HG03571 (cell line): ENCODE data around the gene LRRC49.
"Not testable (repeated sequence)": the region's sequence is repeated elsewhere in the genome, so short reads cannot be mapped to it uniquely, and the experiment has no call there.

Source experiments
- ATAC-seq: cut with Tn5 transposase; IDR thresholded peaks from one replicate; pipeline ENCODE4 v1.9.1; 2021; ENCODE audit not compliant: unreplicated experiment

Gene LRRC49, protein sequence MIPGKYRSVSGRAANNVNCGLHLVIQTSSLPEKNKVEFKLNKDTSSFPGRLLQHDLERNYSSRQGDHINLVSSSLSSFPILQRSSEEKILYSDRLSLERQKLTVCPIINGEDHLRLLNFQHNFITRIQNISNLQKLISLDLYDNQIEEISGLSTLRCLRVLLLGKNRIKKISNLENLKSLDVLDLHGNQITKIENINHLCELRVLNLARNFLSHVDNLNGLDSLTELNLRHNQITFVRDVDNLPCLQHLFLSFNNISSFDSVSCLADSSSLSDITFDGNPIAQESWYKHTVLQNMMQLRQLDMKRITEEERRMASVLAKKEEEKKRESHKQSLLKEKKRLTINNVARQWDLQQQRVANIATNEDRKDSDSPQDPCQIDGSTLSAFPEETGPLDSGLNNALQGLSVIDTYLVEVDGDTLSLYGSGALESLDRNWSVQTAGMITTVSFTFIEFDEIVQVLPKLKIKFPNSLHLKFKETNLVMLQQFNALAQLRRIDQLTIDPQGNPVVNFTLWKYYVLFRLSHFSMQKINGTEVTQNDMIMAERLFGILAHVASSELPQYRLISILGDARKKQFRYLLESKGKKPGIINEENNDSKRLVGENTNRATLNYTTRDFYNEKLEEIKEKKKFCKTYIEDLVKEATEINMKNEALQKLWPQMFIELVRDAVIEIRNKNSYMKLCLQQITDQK

GRCh38 chr15:70892002-70892911 is at the start of gene LRRC49, which contains the start of gene THAP10:
TSS of gene LRRC49 (plus strand) at chr15:70892826. CDS start at chr15:70892895, 69 bp downstream.
TSS of gene THAP10 (minus strand) at chr15:70892433. CDS start at chr15:70892272, 161 bp downstream.
- ATAC-seq = peak; percentile 78

DNA sequence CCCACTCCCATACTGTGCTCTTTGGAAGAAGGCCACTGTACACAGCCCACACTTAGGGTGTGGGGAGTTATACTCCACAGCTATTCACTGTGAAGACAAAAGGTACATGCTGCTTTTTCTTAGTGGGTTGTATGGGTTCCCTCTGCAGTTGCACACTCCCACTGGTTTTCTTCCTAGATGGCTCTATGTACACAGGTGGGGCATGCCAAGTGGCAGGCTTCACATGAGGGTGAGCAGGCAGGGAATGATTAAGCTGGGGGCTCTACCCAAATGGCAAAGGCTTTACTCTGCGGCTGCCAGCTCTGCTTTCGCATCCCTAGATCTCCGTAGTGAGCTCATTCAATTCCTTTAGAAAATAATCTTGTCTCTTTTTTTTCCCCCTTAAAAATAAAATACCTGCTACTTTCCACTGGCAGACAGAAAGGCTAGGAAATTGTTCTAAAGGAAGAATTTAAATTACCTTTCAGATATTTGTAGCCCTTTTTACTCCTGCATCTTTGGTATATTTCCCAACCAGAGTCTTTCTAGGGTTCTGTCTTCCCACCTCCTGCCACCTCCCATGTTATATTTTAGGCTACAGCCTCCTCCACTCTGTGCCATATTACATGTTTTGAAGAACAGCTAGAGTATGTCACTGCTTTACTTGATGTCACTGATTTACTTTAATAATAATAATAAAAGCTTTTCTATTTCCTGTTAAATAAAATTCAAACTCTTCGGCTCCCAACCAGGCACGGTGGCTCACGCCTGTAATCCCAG is 46.8 kb upstream of the LRRC49 start:
- ATAC-seq = no peak

DNA sequence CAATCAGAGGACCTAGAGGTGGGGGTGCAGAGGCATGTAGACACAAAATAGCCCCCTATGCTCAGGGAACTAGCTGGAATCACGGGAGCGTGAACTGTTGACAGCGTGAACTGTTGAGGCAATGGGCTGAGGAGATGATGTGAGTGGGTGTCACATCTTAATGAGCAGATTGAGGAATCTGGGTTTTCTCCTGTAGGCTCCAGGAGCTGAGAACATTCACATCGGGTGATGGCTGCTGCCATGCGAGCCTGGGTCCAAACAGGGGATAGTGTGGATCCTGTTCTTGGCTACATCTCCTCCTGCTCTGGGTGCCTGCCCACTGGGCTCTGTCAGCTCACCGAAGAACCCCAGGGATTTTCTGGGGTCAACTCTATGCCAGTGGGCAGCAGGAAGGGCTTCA is 40.7 kb upstream of the LRRC49 start:
- ATAC-seq = no peak

DNA sequence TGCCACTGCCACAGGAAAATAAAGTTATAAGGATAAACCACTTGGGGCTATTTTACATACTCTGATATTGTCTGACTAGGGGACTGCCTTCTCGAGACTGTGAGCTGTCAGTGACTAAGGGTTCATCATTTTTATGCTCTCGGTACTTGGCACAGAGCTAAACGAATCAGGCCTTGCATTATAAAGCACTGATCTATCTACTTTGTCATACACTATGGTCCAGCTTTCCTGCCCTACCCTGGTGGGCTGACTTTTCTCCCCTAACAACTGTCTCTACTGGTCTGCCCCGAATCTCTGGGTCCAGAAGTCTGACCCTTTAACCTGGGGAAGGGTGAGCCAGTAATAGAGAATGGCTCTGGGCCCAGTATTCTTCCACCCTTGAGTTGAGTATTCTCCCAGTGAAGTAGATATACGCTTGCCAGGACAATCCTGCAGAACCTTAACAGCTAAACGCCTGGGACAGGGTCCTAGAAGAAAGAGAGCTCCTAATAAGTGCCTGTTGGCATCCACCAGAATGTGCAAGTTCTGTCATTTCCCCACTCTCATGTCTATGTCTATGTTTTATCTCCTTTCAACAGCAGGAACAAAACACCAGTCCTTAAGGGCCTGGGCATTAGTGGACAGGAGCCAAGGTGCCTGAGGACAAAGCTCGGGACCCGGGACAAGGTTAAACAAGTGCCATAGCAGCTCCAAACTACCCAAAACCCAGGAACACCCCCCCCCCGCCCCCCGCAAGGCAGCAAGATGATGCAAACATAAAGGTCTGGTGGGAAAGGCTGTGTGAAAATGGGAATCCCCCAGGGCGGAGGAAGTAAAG is 39.9 kb upstream of the LRRC49 start:
- no peak for ATAC-seq

GRCh38 chr15:70853318-70853972 is 39.2 kb upstream of the LRRC49 start:
- ATAC-seq = no peak

DNA sequence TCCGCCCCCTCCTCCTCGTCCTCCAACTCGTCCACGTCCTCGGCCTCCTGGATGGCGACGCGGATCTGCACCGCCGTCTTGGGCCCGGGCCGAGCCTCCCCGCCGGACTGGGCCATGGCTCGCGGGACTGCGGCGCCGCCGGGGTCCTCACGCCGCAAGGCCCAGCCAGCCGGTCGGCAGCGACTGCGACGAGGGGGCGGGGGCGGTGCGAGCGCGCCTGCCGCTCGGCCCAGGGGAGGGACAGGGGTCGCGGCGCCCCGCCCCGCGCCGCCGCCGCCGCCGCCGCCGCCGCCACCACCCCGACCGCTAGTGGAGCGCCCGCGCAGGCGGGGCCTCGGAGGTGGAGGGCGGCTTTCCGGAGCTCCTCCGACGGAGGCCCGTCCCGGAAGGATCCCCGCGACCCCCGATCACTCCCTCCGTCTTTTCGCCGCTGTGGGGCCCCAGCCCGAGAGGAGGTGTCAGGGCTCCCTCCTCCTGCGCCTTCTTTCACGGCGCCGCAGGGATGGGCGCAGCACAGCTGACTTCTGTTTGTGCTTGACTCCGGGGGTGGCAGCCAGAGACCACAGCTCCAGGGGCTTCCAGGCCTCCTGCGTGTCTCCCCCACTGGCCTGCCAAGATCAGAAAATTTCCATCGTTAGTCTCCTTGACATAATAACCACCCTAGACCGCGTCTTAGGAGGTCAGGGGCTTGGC is 38.5 kb upstream of the LRRC49 start, which contains the start of gene LARP6:
Gene LARP6 (minus strand): TSS at position 185 of the 693 bp plus-strand sequence. CDS start 69 bp downstream, at position 116.
- no peak for ATAC-seq

DNA sequence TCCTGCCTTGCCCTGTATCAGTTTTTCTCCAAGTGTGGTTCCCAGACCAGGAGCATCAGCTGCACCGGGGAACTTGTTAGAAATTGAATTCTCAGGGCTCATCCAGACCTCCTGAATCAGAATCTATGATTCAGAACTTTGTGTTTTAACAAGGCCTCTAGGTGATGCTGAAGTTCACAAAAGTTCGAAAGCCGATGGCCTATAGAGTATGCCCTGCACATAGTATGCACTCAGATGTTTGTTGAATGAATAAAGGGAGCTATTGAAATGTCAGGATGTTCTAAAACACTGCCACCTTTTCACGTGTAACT is 38.0 kb upstream of the LRRC49 start:
- ATAC-seq = no peak

- no peak for ATAC-seq
Observed at GRCh38 chr15:70855764-70856163, 36.9 kb upstream of the LRRC49 start.

DNA sequence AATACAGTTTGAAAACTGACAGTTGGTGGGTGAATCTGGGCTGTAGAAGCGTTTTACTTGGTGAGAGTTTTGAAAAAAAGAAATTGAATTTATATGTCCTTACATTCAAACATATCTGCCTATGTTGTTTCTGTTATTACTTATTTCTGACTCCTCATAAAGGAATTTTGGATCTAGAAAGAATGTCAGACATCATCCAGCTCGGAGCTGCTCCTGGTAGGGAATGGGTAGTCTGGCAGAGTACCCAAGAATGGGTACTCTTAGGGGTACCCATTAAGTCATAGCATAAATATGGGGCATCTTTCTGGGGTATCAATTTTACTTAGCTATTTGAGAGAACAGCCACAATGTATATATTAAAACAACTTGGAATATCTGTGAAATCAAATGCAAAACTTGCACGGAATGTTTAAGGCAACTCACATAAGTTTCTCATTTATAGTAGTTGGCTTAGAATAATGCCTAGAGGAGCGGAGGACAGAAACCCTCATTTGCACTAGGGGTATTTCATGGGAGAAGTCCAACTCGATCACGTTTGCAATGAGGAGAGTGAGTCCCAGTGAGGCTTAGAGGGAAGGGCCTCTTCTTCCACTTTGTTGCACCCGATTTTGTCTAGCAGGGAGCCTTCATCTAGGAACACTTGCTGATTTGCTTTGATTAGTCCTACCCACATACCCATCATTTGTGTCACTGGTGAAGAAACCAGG is 36.3 kb upstream of the LRRC49 start:
- no peak for ATAC-seq

- no peak for ATAC-seq
Observed at GRCh38 chr15:70856884-70857561, 35.6 kb upstream of the LRRC49 start.

- ATAC-seq = no peak
Observed at GRCh38 chr15:70857562-70858285, 34.9 kb upstream of the LRRC49 start.

DNA sequence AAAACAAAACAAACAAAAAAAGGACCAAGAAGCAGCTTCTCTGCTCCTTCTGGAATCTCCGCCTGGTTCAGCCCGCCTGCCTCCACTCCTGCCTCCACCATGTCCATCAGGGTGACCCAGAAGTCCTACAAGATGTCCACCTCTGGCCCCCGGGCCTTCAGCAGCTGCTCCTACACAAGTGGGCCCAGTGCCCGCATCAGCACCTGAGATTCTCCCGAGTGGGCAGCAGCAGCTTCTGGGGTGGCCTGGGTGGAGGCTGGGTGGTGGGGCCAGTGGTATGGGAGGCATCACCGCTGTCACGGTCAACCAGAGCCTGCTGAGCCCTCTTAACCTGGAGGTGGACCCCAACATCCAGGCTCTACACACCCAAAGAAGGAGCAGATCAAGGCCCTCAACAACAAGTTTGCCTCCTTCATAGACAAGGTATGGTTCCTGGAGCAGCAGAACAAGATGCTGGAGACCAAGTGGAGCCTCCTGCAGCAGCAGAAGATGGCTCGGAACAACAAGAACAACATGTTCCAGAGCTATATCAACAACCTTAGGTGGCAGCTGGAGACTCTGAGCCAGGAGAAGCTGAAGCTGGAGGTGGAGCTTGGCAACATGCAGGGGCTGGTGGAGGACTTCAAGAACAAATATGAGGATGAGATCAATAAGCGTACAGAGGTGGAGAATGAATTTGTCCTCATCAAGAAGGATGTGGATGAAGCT is 33.9 kb upstream of the LRRC49 start:
- not testable (repeated sequence) for ATAC-seq

- no peak for ATAC-seq
Observed at GRCh38 chr15:70859322-70859908, 33.2 kb upstream of the LRRC49 start.

GRCh38 chr15:70859998-70860397 is 32.6 kb upstream of the LRRC49 start:
- ATAC-seq = no peak

- ATAC-seq = no peak
Observed at GRCh38 chr15:70863450-70864218, 29.0 kb upstream of the LRRC49 start.
